ENCODE data around the gene NFKB2. TPM values are rescaled to one million over a fixed set of nuclear protein-coding genes. Genes with fewer than 3 reads are reported as not detected.

NFKB2 gene
- total RNA-seq, 1 donor from 2014 or later = 323 TPM

DNA sequence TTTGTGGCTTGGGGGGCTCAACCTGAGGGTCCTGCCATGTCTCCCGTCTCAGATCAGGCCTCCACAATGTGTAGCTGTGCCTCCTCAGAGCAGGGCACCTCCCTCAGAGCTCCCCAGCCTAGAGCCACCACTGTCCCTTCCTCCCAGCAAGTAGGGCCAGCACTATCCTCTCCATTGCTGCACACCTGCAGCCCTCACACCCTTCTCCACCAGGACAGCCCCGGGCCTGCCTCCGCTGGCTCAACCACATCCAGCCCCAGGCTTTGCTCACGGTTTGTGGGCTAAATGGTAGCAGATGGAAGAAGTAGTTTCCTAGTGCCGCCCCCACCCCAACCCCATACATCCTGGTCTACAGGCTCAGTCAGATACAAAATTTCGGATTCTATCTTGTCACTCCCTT is 10.1 kb downstream of the NFKB2 start:
- Mint-ChIP-seq H3K36me3 (ENCODE audit: low read depth) (peaks cover 34% of the 10 kb centered on the region), H3K4me1 (ENCODE audit: low read depth) (peaks cover 18% of the 10 kb centered on the region), H3K27ac (no peak overlapping the region), H3K4me3 (ENCODE audit: low read depth) (no peak overlapping the region), H3K9me3 (no peaks in the 10 kb centered on the region), H3K27me3 (ENCODE audit: low read depth) (peaks cover 15% of the 10 kb centered on the region)
- no peak for DNase-seq (ENCODE audit: low spot score)
- intact Hi-C loops (cut with micrococcal nuclease) = no loop called here

DNA sequence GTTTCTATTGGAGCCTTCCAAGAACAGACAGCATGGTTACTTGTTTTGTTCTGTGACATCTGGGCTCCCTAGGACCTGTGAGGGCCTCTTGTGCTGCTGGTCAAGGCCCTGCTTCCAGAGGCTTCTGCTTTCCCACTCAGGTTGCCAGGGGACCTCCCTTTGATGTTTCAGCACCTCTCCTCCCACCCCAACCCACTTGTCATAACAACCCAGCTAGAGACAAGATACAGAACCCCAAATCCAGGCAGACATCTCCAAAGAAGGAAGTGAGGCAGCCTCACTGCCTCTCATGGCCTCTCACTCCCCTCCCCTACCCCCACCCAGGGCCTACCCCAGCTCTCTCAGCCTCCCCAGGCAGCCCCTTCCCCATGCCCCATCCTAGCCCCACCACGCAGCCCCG is 11.3 kb downstream of the NFKB2 start:
- no peaks in the 10 kb centered on the region for H3K9me3 Mint-ChIP-seq
- intact Hi-C loops (cut with micrococcal nuclease) = no loop called here
- H3K36me3 Mint-ChIP-seq (ENCODE audit: low read depth) = peaks cover 22% of the 10 kb centered on the region
- H3K4me3 Mint-ChIP-seq (ENCODE audit: low read depth) = no peak overlapping the region
- peaks cover 24% of the 10 kb centered on the region for H3K27me3 Mint-ChIP-seq (ENCODE audit: low read depth)
- DNase-seq (ENCODE audit: low spot score) = no peak
- H3K4me1 Mint-ChIP-seq (ENCODE audit: low read depth) = peaks cover 26% of the 10 kb centered on the region
- no peak overlapping the region for H3K27ac Mint-ChIP-seq

DNA sequence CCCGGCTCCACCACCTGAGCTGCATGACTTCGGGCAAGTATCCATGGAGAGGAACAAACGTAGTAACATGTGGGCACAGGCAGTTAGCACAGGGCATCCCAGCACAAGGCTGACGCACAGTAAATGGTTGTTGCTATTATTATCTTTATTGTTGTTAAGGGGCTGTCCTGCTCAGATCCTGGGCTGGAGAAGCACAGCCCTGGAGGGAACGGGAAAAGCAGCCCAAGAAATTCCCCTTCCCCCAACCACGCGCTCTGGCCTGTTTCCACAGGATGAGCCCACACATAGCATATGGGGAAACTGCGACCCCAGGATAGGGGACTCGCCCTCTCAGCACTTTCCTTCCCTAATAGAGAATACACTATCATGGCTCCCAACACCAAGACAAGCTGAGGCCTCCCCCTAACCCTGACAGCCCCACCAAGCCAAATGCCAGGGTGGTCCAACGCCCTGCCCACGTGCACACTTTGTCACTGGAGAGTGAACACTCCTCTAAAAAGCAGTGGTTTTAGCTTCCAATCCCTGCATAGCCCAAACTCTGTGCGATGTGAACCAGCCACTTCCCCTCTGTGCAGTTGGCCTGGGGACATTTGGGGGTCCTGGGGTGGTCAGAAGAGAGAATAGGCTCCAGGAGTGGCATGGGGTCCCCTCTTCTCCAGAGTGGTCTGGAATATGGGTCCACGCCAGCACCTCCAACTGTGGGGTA is 12.1 kb downstream of the NFKB2 start:
- intact Hi-C loops (cut with micrococcal nuclease) = loop anchor here (2.0 kb wide), 1 partner anchor 13 kb away; the partner anchor contains the start of gene NFKB2
- Mint-ChIP-seq H3K36me3 (ENCODE audit: low read depth) (peaks cover 15% of the 10 kb centered on the region), H3K9me3 (no peaks in the 10 kb centered on the region), H3K27me3 (ENCODE audit: low read depth) (peaks cover 24% of the 10 kb centered on the region), H3K4me1 (ENCODE audit: low read depth) (peaks cover 27% of the 10 kb centered on the region), H3K4me3 (ENCODE audit: low read depth) (peak overlapping the region; percentile 81), H3K27ac (no peak overlapping the region)
- no peak for DNase-seq (ENCODE audit: low spot score)

DNA sequence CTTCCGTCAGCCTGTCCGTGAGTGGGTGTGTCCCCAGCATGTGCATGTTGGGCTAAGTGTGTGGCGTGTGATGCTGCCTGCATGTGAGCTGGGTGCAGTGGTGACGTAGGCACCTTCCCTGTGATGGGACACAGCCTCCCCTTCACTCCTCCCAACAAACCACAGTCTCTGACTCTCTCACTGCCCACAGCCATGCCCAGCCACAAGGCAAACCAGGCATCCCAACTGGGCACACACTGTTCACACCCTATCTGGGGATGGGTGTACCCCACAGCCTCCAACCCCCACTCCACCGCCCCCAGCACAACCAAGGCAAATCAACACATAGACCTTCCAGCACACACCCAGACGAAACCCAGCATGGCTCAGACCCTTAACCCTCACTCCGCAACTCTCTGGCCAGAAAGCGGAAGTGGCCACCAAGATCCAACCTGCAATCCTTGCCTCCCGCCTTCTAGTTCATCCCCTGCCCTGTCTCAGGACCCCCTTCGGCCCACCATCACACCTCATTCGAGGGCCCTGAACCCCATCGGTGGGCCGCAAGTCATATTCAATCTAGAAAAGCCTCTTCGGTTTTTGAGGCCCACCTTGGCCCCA is 12.7 kb downstream of the NFKB2 start:
- intact Hi-C loops (cut with micrococcal nuclease) = loop anchor here (2.0 kb wide), 1 partner anchor 13 kb away; the partner anchor contains the start of gene NFKB2
- no peak for DNase-seq (ENCODE audit: low spot score)
- Mint-ChIP-seq H3K9me3 (no peaks in the 10 kb centered on the region), H3K4me3 (ENCODE audit: low read depth) (peak overlapping the region; percentile 81), H3K27ac (peak overlapping the region; percentile 15), H3K36me3 (ENCODE audit: low read depth) (peaks cover 14% of the 10 kb centered on the region), H3K4me1 (ENCODE audit: low read depth) (peaks cover 31% of the 10 kb centered on the region), H3K27me3 (ENCODE audit: low read depth) (peaks cover 24% of the 10 kb centered on the region)

DNA sequence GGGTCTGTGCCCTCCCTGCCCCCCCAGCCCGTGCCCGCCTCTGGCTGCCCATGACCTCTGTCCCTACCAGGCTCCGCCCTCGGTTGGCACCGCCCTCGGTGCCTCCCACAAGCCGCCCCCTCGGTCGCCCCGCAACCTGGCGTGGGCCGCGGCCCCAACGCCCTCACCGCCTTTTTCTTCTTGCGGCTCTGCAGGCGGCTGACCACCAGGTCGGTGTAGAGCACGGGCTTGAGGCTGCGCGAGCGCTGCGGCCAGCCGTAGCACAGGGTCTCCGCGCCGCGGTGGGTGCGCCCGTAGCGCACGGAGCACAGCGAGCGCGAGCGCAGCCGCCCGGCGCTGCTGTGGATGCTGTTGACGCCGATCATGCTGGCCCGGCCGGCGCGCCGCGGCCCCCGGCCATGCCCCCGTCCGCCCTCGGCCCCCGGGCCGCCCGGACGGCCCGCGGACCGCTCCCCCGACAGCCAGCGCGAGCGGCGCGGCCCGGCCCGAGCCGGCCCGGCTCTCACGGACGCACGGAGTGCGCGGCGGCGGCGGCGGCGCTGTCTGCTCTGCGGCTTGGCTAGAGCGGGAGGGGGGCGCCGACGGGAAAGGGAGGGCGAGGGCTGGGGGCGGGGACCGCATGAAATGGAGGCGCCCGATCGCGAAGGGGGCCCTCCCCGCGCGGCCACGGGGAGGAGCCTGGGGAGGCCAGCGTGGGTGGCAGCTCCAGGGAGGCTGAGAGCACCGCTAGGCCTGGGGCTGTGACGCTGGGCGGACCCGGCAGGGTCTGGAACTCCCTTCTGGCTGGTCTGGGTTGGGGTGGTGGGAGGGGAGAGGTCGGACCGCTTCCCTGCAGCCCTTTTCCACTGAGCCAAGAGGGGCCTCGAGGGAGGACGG is 13.5 kb downstream of the NFKB2 start:
- intact Hi-C loops (cut with micrococcal nuclease) = loop anchor here (1.0 to 2.0 kb wide), 2 partner anchors 10 to 14 kb away; partner anchors contain the start of gene NFKB2
- no peaks in the 10 kb centered on the region for H3K9me3 Mint-ChIP-seq
- H3K36me3 Mint-ChIP-seq (ENCODE audit: low read depth) = peaks cover 7% of the 10 kb centered on the region
- H3K4me3 Mint-ChIP-seq (ENCODE audit: low read depth) = peak overlapping the region; percentile 85
- peak overlapping the region; percentile 74 for H3K27ac Mint-ChIP-seq
- H3K27me3 Mint-ChIP-seq (ENCODE audit: low read depth) = peaks cover 24% of the 10 kb centered on the region
- H3K4me1 Mint-ChIP-seq (ENCODE audit: low read depth) = peaks cover 32% of the 10 kb centered on the region
- DNase-seq (ENCODE audit: low spot score) = peak; percentile 46

DNA sequence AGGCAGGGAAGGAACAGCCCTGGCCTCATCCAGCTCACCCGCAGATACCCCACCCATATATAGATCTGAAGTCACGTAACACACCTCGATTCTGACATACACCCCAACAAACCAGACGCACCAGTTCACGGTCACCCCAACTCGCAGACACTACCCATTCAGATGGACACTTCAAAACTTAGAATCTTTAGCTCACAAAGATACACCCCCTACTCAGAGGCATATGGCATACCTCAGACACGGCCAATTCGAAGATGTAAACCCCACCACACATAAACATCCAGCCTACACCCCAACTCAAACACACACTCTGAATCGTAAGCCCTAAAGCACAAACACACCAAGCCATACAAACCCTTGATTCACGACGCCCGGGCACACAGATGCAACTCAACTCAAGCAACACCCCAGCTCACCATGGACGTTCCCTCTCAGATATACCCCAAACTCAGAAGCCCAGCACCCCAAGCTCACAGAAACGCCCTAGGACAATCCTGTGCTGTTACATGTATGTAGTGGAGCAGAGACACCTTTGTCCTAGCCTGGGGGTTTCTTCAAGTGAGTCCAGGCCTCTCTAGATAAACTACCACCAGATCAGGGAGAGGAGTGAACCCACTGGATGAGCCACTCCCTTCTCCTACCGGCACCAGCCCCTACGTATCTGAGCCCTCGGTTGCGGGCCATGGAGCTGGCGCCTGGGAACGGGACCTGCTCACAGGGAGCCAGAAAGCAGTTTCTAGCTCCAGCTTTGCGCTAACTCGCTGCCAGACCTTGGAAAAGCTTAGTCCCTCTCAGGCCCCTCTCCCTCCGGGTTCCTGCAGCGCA is 14.3 kb downstream of the NFKB2 start:
- H3K27ac Mint-ChIP-seq = peak overlapping the region; percentile 74
- H3K4me3 Mint-ChIP-seq (ENCODE audit: low read depth) = peak overlapping the region; percentile 85
- peaks cover 32% of the 10 kb centered on the region for H3K4me1 Mint-ChIP-seq (ENCODE audit: low read depth)
- intact Hi-C loops (cut with micrococcal nuclease) = loop anchor here (1.0 to 2.0 kb wide), 2 partner anchors 11 to 15 kb away; partner anchors contain the start of gene NFKB2
- peaks cover 24% of the 10 kb centered on the region for H3K27me3 Mint-ChIP-seq (ENCODE audit: low read depth)
- DNase-seq (ENCODE audit: low spot score) = peak; percentile 8
- H3K9me3 Mint-ChIP-seq = no peaks in the 10 kb centered on the region
- H3K36me3 Mint-ChIP-seq (ENCODE audit: low read depth) = peaks cover 7% of the 10 kb centered on the region

DNA sequence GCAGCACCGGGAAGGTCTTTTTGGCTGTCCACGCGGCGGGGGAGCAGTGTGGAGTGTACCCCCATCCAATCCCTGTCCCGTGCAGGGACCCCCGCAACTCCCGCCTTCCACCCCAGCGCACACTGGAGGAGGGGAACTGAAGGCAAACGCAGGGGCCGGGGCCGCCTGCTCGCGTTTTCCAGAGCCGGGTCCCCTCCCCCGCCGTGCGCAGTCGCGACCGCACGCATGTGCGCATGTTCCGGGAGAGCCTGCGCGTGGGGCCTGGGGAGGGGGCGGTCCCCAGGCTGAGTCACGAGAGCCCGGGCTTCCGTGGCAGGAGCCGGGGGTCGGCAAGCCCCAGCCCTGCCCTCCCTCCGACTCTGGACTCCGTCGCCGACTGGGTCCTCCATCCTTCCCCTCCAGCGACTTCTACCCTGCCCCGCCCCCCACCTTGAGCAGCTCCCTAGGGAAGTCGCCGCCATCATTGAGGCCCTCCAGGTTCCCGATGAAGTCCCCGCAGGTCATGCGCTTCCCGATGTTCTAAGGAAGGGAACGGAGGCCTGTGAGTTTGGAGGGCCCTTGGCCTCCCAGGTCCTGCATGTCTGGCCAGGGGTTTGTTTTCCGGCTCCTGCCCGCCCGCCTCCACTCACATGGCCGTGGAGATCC is 15.0 kb downstream of the NFKB2 start:
- peak; percentile 53 for DNase-seq (ENCODE audit: low spot score)
- Mint-ChIP-seq H3K4me3 (ENCODE audit: low read depth) (peak overlapping the region; percentile 85), H3K27ac (no peak overlapping the region), H3K9me3 (no peaks in the 10 kb centered on the region), H3K4me1 (ENCODE audit: low read depth) (peaks cover 32% of the 10 kb centered on the region), H3K36me3 (ENCODE audit: low read depth) (peaks cover 2% of the 10 kb centered on the region), H3K27me3 (ENCODE audit: low read depth) (peaks cover 25% of the 10 kb centered on the region)
- intact Hi-C loops (cut with micrococcal nuclease) = no loop called here

DNA sequence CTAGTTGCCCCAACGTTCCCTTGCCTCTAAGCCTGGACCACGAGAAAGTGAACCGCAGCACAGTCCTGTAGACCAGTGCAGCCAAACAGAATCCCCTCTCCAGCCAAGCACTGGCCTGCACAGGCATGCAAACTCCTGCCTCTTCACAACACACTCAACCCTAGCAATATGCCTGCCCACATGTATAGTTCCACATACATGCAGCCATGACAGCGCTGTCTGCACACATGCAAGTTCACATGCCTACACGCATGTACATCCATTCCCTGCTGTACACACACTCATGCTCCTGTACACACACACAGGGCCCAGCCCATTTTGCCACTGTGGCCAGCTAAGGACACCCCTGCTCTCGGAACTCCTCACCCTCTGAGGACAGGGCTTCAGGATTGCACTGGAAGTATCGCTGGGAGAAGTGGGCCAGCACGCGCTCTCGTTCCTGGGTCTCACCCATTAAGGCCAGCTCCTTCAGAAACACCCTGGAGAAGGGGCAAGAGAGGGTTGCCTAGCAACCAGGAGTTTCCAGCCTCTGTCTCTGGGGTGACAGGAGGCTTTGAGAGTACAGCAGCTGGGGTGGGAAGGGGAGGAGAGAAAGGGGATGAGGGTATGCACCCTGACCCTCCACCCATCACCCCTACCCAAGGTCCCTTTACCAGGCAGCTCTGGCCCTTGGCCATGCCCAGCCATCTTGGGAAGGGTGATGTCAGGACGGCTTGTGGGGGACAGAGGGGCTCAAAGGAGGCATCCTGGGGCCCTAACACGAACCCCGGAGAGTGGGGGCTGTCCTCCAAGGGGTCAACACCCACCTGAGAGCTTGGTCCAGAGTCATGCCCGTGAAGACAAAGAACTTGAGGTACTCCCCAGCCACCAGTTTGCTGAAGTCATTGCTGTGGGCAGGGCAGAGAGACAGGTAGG is 16.1 kb downstream of the NFKB2 start:
- H3K27ac Mint-ChIP-seq = peak overlapping the region; percentile 62
- peaks cover 30% of the 10 kb centered on the region for H3K27me3 Mint-ChIP-seq (ENCODE audit: low read depth)
- H3K36me3 Mint-ChIP-seq (ENCODE audit: low read depth) = no peaks in the 10 kb centered on the region
- H3K4me1 Mint-ChIP-seq (ENCODE audit: low read depth) = peaks cover 32% of the 10 kb centered on the region
- intact Hi-C loops (cut with micrococcal nuclease) = no loop called here
- H3K9me3 Mint-ChIP-seq = no peaks in the 10 kb centered on the region
- peak overlapping the region; percentile 78 for H3K4me3 Mint-ChIP-seq (ENCODE audit: low read depth)
- DNase-seq (ENCODE audit: low spot score) = no peak

DNA sequence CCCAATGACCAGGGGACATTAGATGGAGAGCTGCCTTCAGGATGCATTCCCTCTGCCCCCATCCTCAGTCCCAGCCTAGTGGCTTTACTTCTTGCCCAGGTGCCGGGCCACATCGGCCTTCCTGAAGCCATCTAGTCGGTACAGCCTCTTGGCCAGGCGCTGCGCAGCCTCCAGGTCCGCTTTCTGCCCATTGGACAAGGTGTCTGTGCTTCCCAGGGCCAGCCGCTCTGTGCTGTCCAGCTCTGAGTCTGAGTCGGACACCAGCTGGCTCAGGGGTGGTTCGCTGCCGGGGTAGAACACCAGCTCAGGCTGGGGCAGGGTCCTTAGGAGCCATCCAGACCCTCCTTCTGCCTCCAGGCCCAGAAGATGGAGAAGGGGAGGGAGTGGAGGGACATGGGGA is 16.8 kb downstream of the NFKB2 start:
- no peak overlapping the region for H3K4me3 Mint-ChIP-seq (ENCODE audit: low read depth)
- intact Hi-C loops (cut with micrococcal nuclease) = no loop called here

DNA sequence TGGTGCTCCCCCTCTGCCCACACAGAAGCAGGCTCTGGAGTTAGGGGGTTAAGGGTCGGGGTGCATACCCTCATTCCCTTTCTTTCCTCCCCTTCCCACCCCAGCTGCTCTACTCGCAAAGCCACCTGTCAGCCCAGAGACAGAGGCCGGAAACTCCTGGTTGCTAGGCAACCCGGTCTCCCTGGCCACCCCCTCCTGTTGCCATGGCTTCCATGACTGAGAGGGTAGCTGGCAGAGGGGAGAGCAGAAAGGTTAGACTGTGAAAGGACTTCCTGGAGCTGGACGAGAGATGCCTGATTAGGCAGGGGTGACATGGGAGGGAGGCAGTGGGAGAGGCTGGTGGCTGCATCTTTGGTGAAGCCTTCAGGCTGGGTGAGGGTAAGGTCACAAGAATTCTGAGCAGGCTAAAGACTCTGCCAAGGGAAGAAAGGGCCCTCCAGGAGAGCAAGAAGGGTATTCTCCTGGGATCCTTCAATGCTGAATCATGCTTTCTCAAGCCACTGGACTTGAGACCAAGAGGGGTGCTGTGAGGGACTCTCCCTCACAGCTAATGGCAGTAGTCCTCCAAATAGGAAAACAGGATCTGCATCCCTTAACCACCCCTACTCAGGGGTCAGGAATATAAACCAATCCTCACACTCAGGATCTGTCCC is 17.7 kb downstream of the NFKB2 start:
- peaks cover 38% of the 10 kb centered on the region for H3K27me3 Mint-ChIP-seq (ENCODE audit: low read depth)
- no peak overlapping the region for H3K4me3 Mint-ChIP-seq (ENCODE audit: low read depth)
- intact Hi-C loops (cut with micrococcal nuclease) = no loop called here
- no peaks in the 10 kb centered on the region for H3K36me3 Mint-ChIP-seq (ENCODE audit: low read depth)
- H3K9me3 Mint-ChIP-seq = no peaks in the 10 kb centered on the region
- H3K4me1 Mint-ChIP-seq (ENCODE audit: low read depth) = peaks cover 26% of the 10 kb centered on the region
- DNase-seq (ENCODE audit: low spot score) = no peak
- no peak overlapping the region for H3K27ac Mint-ChIP-seq

More for the DNA sequence above, 16.8 kb downstream of the NFKB2 start:
- H3K27ac Mint-ChIP-seq = no peak overlapping the region
- no peaks in the 10 kb centered on the region for H3K9me3 Mint-ChIP-seq
- DNase-seq (ENCODE audit: low spot score) = no peak
- peaks cover 34% of the 10 kb centered on the region for H3K27me3 Mint-ChIP-seq (ENCODE audit: low read depth)
- H3K36me3 Mint-ChIP-seq (ENCODE audit: low read depth) = no peaks in the 10 kb centered on the region
- H3K4me1 Mint-ChIP-seq (ENCODE audit: low read depth) = peaks cover 32% of the 10 kb centered on the region
